Peyer's patch (tissue), 4 donors: ENCODE measurements around the gene UBE4A.

Experiments used
- CTCF ChIP-seq, 6 experiments: fragments of 450-650 bp in 4 of 6; fragments of 200-600 bp in 2 of 6; sonication (generic) in 1 of 6; IDR thresholded peaks; one replicate each; pipeline ENCODE4 v1.5.1; 2017 to 2019; ENCODE audit warnings: antibody characterized with exemption in 6 of 6, mild to moderate bottlenecking in 3 of 6, moderate library complexity in 1 of 6
- POLR2A ChIP-seq, 2 donors: fragments of 450-650 bp; IDR thresholded peaks; one replicate each; pipeline ENCODE4 v1.5.1; 2017; ENCODE audit warnings: antibody characterized with exemption in 2 of 2, mild to moderate bottlenecking in 2 of 2, moderate library complexity in 2 of 2

GRCh38 chr11:118318124-118318523 lies 41.3 kb upstream of the UBE4A start:
- TF ChIP-seq POLR2A (IDR thresholded peaks at IDR 0.05) (no peak), CTCF (IDR thresholded peaks at IDR 0.05) (no peak)
